H1 (cell line): Measurements from ENCODE around the gene WDR13. TPM values are rescaled to one million over a fixed set of nuclear protein-coding genes. Genes with fewer than 3 reads are reported as not detected.

Experiments
- CTCF ChIA-PET: fragments of 300-600 bp; sonication (Branson Sonifier 250); formaldehyde crosslinking; loops from one replicate; lab custom pipeline; 2021; ENCODE audit not compliant: partially characterized antibody; lab: Charles Lee
- POLR2A ChIA-PET: fragments of 300-600 bp; sonication (Branson Sonifier 250); formaldehyde crosslinking; loops from one replicate; lab custom pipeline; 2021; ENCODE audit warnings: inconsistent platforms; ENCODE audit not compliant: partially characterized antibody; lab: Charles Lee
- DNase-seq, 2 experiments: peaks; one replicate each; pipeline versions ENCODE4 v3.0.0 to v3.0.0-alpha.2; 2010 to 2022; ENCODE audit warnings: low spot score in 2 of 2, low read depth in 1 of 2, mixed read lengths in 1 of 2
- FAIRE-seq: peaks from 2 replicates; lab custom pipeline; 2011; peaks lifted over from hg19 to GRCh38; lab: Jason Lieb, UNC
- H2AFZ ChIP-seq: 2 replicates; pipeline ENCODE4 v1.8.1; 2012; ENCODE audit warnings: low read length, inconsistent platforms
- H2AK5ac ChIP-seq: 2 replicates; pipeline ENCODE4 v1.6.1; 2013; ENCODE audit warnings: low read depth, low read length
- H2BK120ac ChIP-seq: replicated peaks from 2 replicates; pipeline ENCODE3; 2013; ENCODE audit warnings: low read depth, low read length, inconsistent platforms
- H2BK12ac ChIP-seq: 2 replicates; pipeline ENCODE4 v1.6.1; 2013; ENCODE audit warnings: low read depth, low read length
- H2BK15ac ChIP-seq: 2 replicates; pipeline ENCODE4 v1.6.1; 2013; ENCODE audit warnings: low read length
- H2BK20ac ChIP-seq: 2 replicates; pipeline ENCODE4 v1.6.1; 2013; ENCODE audit warnings: low read length
- H2BK5ac ChIP-seq: 2 replicates; pipeline ENCODE4 v1.6.1; 2013; ENCODE audit warnings: low read depth, low read length
- H3K14ac ChIP-seq: 2 replicates; pipeline ENCODE4 v1.6.1; 2013; ENCODE audit warnings: inconsistent platforms; ENCODE audit not compliant: insufficient read length
- H3K18ac ChIP-seq: 2 replicates; pipeline ENCODE4 v1.6.1; 2013; ENCODE audit warnings: low read length; ENCODE audit errors: extremely low read depth
- H3K23ac ChIP-seq: 2 replicates; pipeline ENCODE4 v1.6.1; 2013; ENCODE audit warnings: inconsistent platforms; ENCODE audit not compliant: insufficient read length
- H3K23me2 ChIP-seq: 2 replicates; pipeline ENCODE4 v1.6.1; 2013; ENCODE audit warnings: low read depth, low read length
- H3K27ac ChIP-seq: 2 replicates; pipeline ENCODE4 v1.6.1; 2011; ENCODE audit warnings: low read depth, low read length, inconsistent platforms
- H3K27me3 ChIP-seq, 4 experiments: replicated peaks in 1 of 4; 1 replicate in 1 of 4; 2 replicates in 3 of 4; pipeline versions ENCODE4 v1.6.1 to v1.8.1; 2011 to 2013; ENCODE audit warnings: low read length in 3 of 4, mild to moderate bottlenecking in 3 of 4, inconsistent platforms in 2 of 4, mixed read lengths in 2 of 4, moderate library complexity in 1 of 4; ENCODE audit not compliant: control insufficient read depth in 3 of 4, insufficient read depth in 3 of 4; ENCODE audit errors: extremely low read depth in 1 of 4
- H3K36me3 ChIP-seq, 4 experiments: 2 replicates each; pipeline versions ENCODE4 v1.6.1 to v1.8.1; 2011 to 2013; ENCODE audit warnings: mild to moderate bottlenecking in 4 of 4, low read length in 3 of 4, moderate library complexity in 2 of 4, control low read depth in 1 of 4, inconsistent platforms in 1 of 4; ENCODE audit not compliant: insufficient read depth in 4 of 4, control insufficient read depth in 2 of 4
- H3K4ac ChIP-seq: replicated peaks from 2 replicates; pipeline ENCODE3; 2013; ENCODE audit warnings: low read length, low read depth, mixed read lengths, inconsistent platforms; ENCODE audit not compliant: insufficient read length
- H3K4me1 ChIP-seq, 4 experiments: replicated peaks in 1 of 4; 1 replicate in 1 of 4; 2 replicates in 3 of 4; pipeline versions ENCODE4 v1.6.1 to v1.8.1; 2011 to 2013; ENCODE audit warnings: low read length in 3 of 4, inconsistent platforms in 2 of 4, mixed read lengths in 1 of 4; ENCODE audit not compliant: insufficient read depth in 4 of 4, control insufficient read depth in 3 of 4
- H3K4me2 ChIP-seq, 2 experiments: 2 replicates each; pipeline versions ENCODE4 v1.6.1 to v1.8.1; 2011 to 2013; ENCODE audit warnings: low read depth in 2 of 2, low read length in 2 of 2, control low read depth in 1 of 2, inconsistent platforms in 1 of 2, mild to moderate bottlenecking in 1 of 2; ENCODE audit not compliant: insufficient read depth in 1 of 2
- H3K4me3 ChIP-seq, 4 experiments: fragments of 200-600, 300-600 bp in 1 of 4; sonication (generic), shearing (Covaris generic), sonication (Bioruptor Twin) in 1 of 4; 2 replicates each; pipeline versions ENCODE4 v1.5.1 to v1.8.1; 2011 to 2016; ENCODE audit warnings: low read length in 4 of 4, low read depth in 3 of 4, control low read depth in 2 of 4, inconsistent platforms in 2 of 4, mild to moderate bottlenecking in 2 of 4, mixed read lengths in 1 of 4, moderate library complexity in 1 of 4; ENCODE audit not compliant: insufficient read depth in 2 of 4; ENCODE audit errors: extremely low read depth in 1 of 4
- H3K56ac ChIP-seq: replicated peaks from 2 replicates; pipeline ENCODE3; 2013; ENCODE audit warnings: low read depth, mild to moderate bottlenecking, mixed read lengths, low read length, inconsistent platforms; ENCODE audit not compliant: insufficient read length
- H3K79me1 ChIP-seq: 2 replicates; pipeline ENCODE4 v1.6.1; 2013; ENCODE audit warnings: low read depth, low read length, control low read depth
- H3K79me2 ChIP-seq, 2 experiments: 2 replicates each; pipeline versions ENCODE4 v1.6.1 to v1.8.1; 2012 to 2013; ENCODE audit warnings: low read length in 2 of 2, mild to moderate bottlenecking in 2 of 2, inconsistent platforms in 1 of 2; ENCODE audit not compliant: insufficient read depth in 2 of 2, control insufficient read depth in 1 of 2
- H3K9ac ChIP-seq, 4 experiments: replicated peaks in 1 of 4; 1 replicate in 1 of 4; 2 replicates in 3 of 4; pipeline versions ENCODE4 v1.6.1 to v1.8.1; 2011 to 2013; ENCODE audit warnings: low read depth in 3 of 4, low read length in 3 of 4, control low read depth in 2 of 4, mild to moderate bottlenecking in 2 of 4, moderate library complexity in 2 of 4, inconsistent platforms in 1 of 4; ENCODE audit errors: extremely low read depth in 1 of 4
- H3K9me3 ChIP-seq, 2 experiments: 2 replicates each; pipeline versions ENCODE4 v1.6.1 to v1.8.1; 2012 to 2013; ENCODE audit warnings: mild to moderate bottlenecking in 2 of 2, moderate library complexity in 2 of 2, control low read depth in 1 of 2, inconsistent platforms in 1 of 2, low read depth in 1 of 2, low read length in 1 of 2, mixed read lengths in 1 of 2; ENCODE audit not compliant: insufficient read depth in 2 of 2
- H4K20me1 ChIP-seq, 2 experiments: replicated peaks in 1 of 2; 2 replicates each; pipeline versions ENCODE3 to v1.8.1; 2011 to 2013; ENCODE audit warnings: inconsistent platforms in 2 of 2, low read length in 2 of 2, mild to moderate bottlenecking in 1 of 2; ENCODE audit not compliant: insufficient read depth in 2 of 2, control insufficient read depth in 1 of 2
- H4K5ac ChIP-seq: 2 replicates; pipeline ENCODE4 v1.6.1; 2013; ENCODE audit warnings: low read length, low read depth, mixed read lengths, inconsistent platforms; ENCODE audit not compliant: insufficient read length
- H4K8ac ChIP-seq: 2 replicates; pipeline ENCODE4 v1.8.0; 2013; ENCODE audit warnings: mild to moderate bottlenecking, moderate library complexity, low read length, inconsistent platforms; ENCODE audit not compliant: insufficient read depth; ENCODE audit errors: extremely low read depth
- H4K91ac ChIP-seq: replicated peaks from 2 replicates; pipeline ENCODE3; 2013; ENCODE audit warnings: low read length, mixed read lengths, inconsistent platforms; ENCODE audit not compliant: insufficient read length
- ASH2L ChIP-seq: fragments of 200-600, 300-600 bp; sonication (generic); IDR thresholded peaks from one replicate; pipeline ENCODE4 v1.7.1; 2017; ENCODE audit warnings: low read length
- BACH1 ChIP-seq: IDR thresholded peaks from 2 replicates; pipeline ENCODE4 v1.6.1; 2012; ENCODE audit warnings: low read length, improper control_type of control experiment
- BRCA1 ChIP-seq: IDR thresholded peaks from 2 replicates; pipeline ENCODE4 v1.6.1; 2012; ENCODE audit warnings: low read depth, low read length, improper control_type of control experiment
- CHD1 ChIP-seq: IDR thresholded peaks from 2 replicates; pipeline ENCODE4 v1.6.1; 2012; ENCODE audit warnings: low read depth, low read length, improper control_type of control experiment
- JUN ChIP-seq: IDR thresholded peaks from 2 replicates; pipeline ENCODE4 v1.6.1; 2011; ENCODE audit warnings: low read depth, mild to moderate bottlenecking, improper control_type of control experiment, low read length
- SP2 ChIP-seq: IDR thresholded peaks from 2 replicates; pipeline ENCODE4 v1.6.1; 2012; ENCODE audit warnings: mild to moderate bottlenecking, low read length, inconsistent platforms
- SP4 ChIP-seq: IDR thresholded peaks from 2 replicates; pipeline ENCODE4 v1.6.1; 2012; ENCODE audit warnings: low read length, inconsistent platforms
- TBP ChIP-seq: IDR thresholded peaks from 2 replicates; pipeline ENCODE4 v1.6.1; 2011; ENCODE audit warnings: low read depth, low read length, improper control_type of control experiment
- WGBS, 2 experiments: shearing (Covaris generic) in 1 of 2; methylation state at CpG; one replicate each; pipeline versions ENCODE4 v1.1.6 to v1.1.7; 2013 to 2015; ENCODE audit warnings: low lambda C conversion rate in 2 of 2, mixed read lengths in 2 of 2, inconsistent platforms in 1 of 2, low coverage in 1 of 2, missing lambda C conversion rate in 1 of 2; ENCODE audit not compliant: insufficient replicate concordance in 2 of 2, insufficient coverage in 1 of 2, insufficient read length in 1 of 2; ENCODE audit errors: extremely low coverage in 1 of 2, missing lambda C conversion rate in 1 of 2; 5-methylcytosine and 5-hydroxymethylcytosine counted together
- polyA plus RNA-seq, 7 experiments: library from polyadenylated mRNA; depleted of rRNA in 3 of 7; stranded (reverse) in 5 of 7; unstranded in 2 of 7; fragments of >200 nt in 5 of 7; fragments of 200-250 nt in 2 of 7; gene quantifications; 1 replicate in 5 of 7; 2 replicates in 1 of 7; 4 replicates in 1 of 7; pipeline versions ENCODE4 v1.2.1 to v1.2.3, GENCODE V29; 2011 to 2013; ENCODE audit warnings: missing spikeins in 2 of 7, mixed read lengths in 2 of 7
- total RNA-seq: library from RNA; stranded (reverse); fragmentation: NEBNext Ultra II Directional; extraction: Animal tissue kit (Norgen Biotek cat#: 25700); gene quantifications from 2 replicates; pipeline ENCODE4 v1.2.1, GENCODE V29; 2021

The WDR13 gene
- total and polyA plus RNA-seq, 2 of the 8 experiments (the other 6 are each of a cell fraction or from before 2014, with no cell fraction given): 19.4 to 46.3 TPM

- H3K18ac ChIP-seq: no peak overlapping the region
- H4K8ac ChIP-seq: no peak overlapping the region
- no peak overlapping the region for H2BK15ac ChIP-seq
- no peak for TF ChIP-seq CHD1
- no peak for TF ChIP-seq TBP
- TF ChIP-seq JUN: no peak
- TF ChIP-seq BRCA1: no peak
- TF ChIP-seq SP4: no peak
- no peak for TF ChIP-seq BACH1
- TF ChIP-seq ASH2L: no peak
- TF ChIP-seq SP2: no peak
- H3K36me3 ChIP-seq: peaks cover 0 to 7% (median 2%) of the 10 kb centered on the region in 4 experiments; a peak in 3 of 8 replicates
- H3K4ac ChIP-seq: no peak overlapping the region
- no peak overlapping the region for H3K4me2 ChIP-seq
- no peak overlapping the region for H4K5ac ChIP-seq
- H3K4me3 ChIP-seq: no peak overlapping the region
- H3K27ac ChIP-seq: no peak overlapping the region
- no peaks in the 10 kb centered on the region for H3K79me2 ChIP-seq
- no peak overlapping the region for H3K14ac ChIP-seq
- FAIRE-seq (no peak), DNase-seq (no peak)
- H4K20me1 ChIP-seq: no peaks in the 10 kb centered on the region
- H4K91ac ChIP-seq: no peak overlapping the region
- no peak overlapping the region for H2AK5ac ChIP-seq
- H3K27me3 ChIP-seq: no peaks in the 10 kb centered on the region
- H2BK120ac ChIP-seq: no peak overlapping the region
- H3K79me1 ChIP-seq: no peaks in the 10 kb centered on the region
- ChIA-PET CTCF (no interaction called here), POLR2A (interaction anchor here (3.0 kb wide), 1 partner anchor 12 kb away, joined by 12 read pairs; no protein-coding TSS in a partner anchor)
- WGBS, 2 experiments: 90% methylated on average over 11 of the region's 16 CpGs; no CpG with 5 or more reads in 1 of the 2 experiments
- H2BK20ac ChIP-seq: no peak overlapping the region
- no peak overlapping the region for H3K9ac ChIP-seq
- H2BK5ac ChIP-seq: no peak overlapping the region
- peaks cover 0 to 6% (median 2%) of the 10 kb centered on the region in 4 experiments; a peak in 3 of 7 replicates for H3K4me1 ChIP-seq
- H3K56ac ChIP-seq: no peak overlapping the region
- no peaks in the 10 kb centered on the region for H3K9me3 ChIP-seq
- no peak overlapping the region for H3K23ac ChIP-seq
- H2BK12ac ChIP-seq: no peak overlapping the region
- no peak overlapping the region for H2AFZ ChIP-seq
- H3K23me2 ChIP-seq: no peaks in the 10 kb centered on the region
Observed at GRCh38 chrX:48604701-48605100, 7.4 kb downstream of the WDR13 start.
